ENCODE data around the gene SVBP.

SVBP gene

DNA sequence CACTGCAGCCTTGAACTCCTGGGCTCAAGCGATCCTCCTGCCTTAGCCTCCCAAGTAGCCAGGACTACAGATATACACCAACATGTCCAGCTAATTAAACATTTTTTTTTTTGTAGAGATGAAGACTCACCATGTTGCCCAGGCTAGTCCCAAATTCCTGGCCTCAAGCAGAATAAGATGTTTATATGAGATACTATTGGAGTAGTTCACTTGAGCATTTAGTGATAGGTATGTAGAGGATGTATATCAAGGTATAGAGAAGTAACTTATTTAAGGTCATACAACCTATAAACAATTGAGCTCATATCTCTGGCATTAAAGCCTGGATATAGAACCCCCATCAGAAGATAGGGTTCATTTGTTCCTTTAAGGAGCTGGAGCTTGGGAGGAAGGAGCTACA is 37.0 kb downstream of the SVBP start:
- no peak overlapping the region for H3K27ac ChIP-seq (ENCODE audit: poor library complexity, severe bottlenecking)
- DNase-seq (ENCODE audit: low spot score) (no peak), ATAC-seq (ENCODE audit: low read depth) (no peak)
- no peaks in the 10 kb centered on the region for H3K9me3 ChIP-seq (ENCODE audit: severe bottlenecking)
- TF ChIP-seq CTCF (IDR thresholded peaks at IDR 0.05; ENCODE audit: poor library complexity, severe bottlenecking): no peak
- H3K36me3 ChIP-seq (ENCODE audit: low read depth): peaks cover 17% of the 10 kb centered on the region
- no peaks in the 10 kb centered on the region for H3K4me1 ChIP-seq (ENCODE audit: insufficient read depth, poor library complexity, severe bottlenecking)
- no peak overlapping the region for H3K4me3 ChIP-seq (ENCODE audit: severe bottlenecking)
- no peaks in the 10 kb centered on the region for H3K27me3 ChIP-seq (ENCODE audit: insufficient read depth, poor library complexity, severe bottlenecking)

DNA sequence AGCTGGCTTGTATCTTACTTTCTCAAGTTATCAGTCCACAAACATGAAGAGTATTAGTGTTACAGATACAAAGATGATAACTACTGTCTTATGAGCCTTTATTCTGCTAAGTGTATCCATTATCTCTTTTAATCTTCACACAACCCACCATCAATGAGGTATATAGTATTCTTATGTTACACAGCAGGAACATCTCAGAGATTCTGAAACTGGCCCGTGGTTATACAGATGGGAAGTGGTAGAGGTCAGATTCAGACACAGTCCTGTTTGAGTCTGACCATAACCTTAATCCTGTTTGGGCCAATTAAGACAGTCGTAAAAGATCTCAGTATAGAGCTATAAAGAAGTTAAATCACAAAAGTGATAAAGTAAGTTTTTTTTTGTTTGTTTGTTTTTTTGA is 37.5 kb downstream of the SVBP start:
- H3K27ac ChIP-seq (ENCODE audit: poor library complexity, severe bottlenecking): no peak overlapping the region
- peaks cover 21% of the 10 kb centered on the region for H3K36me3 ChIP-seq (ENCODE audit: low read depth)
- ATAC-seq (ENCODE audit: low read depth) (no peak), DNase-seq (ENCODE audit: low spot score) (no peak)
- no peak for TF ChIP-seq CTCF (IDR thresholded peaks at IDR 0.05; ENCODE audit: poor library complexity, severe bottlenecking)
- H3K4me3 ChIP-seq (ENCODE audit: severe bottlenecking): no peak overlapping the region
- no peaks in the 10 kb centered on the region for H3K4me1 ChIP-seq (ENCODE audit: insufficient read depth, poor library complexity, severe bottlenecking)
- H3K27me3 ChIP-seq (ENCODE audit: insufficient read depth, poor library complexity, severe bottlenecking): no peaks in the 10 kb centered on the region
- H3K9me3 ChIP-seq (ENCODE audit: severe bottlenecking): no peaks in the 10 kb centered on the region

DNA sequence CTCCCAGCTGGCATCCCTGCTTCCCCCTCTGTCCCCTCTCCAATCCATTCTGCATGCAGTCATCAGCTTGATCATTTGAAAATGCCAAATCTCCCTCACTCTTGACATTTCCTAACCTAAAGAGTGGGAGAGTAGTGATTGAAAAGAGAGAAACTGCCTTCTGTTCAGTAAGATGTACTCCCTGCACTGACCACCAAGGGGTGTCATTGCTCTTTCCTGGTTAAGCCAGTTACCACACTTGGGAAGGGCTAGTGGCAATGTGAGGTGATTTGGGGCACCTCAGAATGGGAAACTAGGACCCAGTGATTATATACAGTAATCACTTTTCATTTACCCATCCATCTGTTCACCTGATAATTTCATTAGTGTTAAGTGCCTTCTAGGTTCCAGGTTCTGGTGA is 39.3 kb downstream of the SVBP start:
- peaks cover 31% of the 10 kb centered on the region for H3K36me3 ChIP-seq (ENCODE audit: low read depth)

GRCh38 chr1:42776502-42776901 is 40.7 kb downstream of the SVBP start:
- DNase-seq (ENCODE audit: low spot score): no peak
- ATAC-seq (ENCODE audit: low read depth): no peak
- Histone ChIP-seq H3K36me3 (ENCODE audit: low read depth) (peaks cover 29% of the 10 kb centered on the region), H3K4me3 (ENCODE audit: severe bottlenecking) (no peak overlapping the region), H3K27me3 (ENCODE audit: insufficient read depth, poor library complexity, severe bottlenecking) (no peaks in the 10 kb centered on the region), H3K9me3 (ENCODE audit: severe bottlenecking) (no peaks in the 10 kb centered on the region), H3K27ac (ENCODE audit: poor library complexity, severe bottlenecking) (no peak overlapping the region), H3K4me1 (ENCODE audit: insufficient read depth, poor library complexity, severe bottlenecking) (no peaks in the 10 kb centered on the region)
- TF ChIP-seq CTCF (IDR thresholded peaks at IDR 0.05; ENCODE audit: poor library complexity, severe bottlenecking): no peak

More for the DNA sequence above, 39.3 kb downstream of the SVBP start:
- TF ChIP-seq CTCF (IDR thresholded peaks at IDR 0.05; ENCODE audit: poor library complexity, severe bottlenecking): peak; percentile 56
- Histone ChIP-seq H3K4me1 (ENCODE audit: insufficient read depth, poor library complexity, severe bottlenecking) (no peaks in the 10 kb centered on the region), H3K27me3 (ENCODE audit: insufficient read depth, poor library complexity, severe bottlenecking) (no peaks in the 10 kb centered on the region), H3K4me3 (ENCODE audit: severe bottlenecking) (no peak overlapping the region), H3K9me3 (ENCODE audit: severe bottlenecking) (no peaks in the 10 kb centered on the region), H3K27ac (ENCODE audit: poor library complexity, severe bottlenecking) (no peak overlapping the region)
- ATAC-seq (ENCODE audit: low read depth) (peak; percentile 44; the same call in 1 of the 3 replicates), DNase-seq (ENCODE audit: low spot score) (no peak)

GRCh38 chr1:42774928-42775526 is 42.2 kb downstream of the SVBP start:
- no peak overlapping the region for H3K27ac ChIP-seq (ENCODE audit: poor library complexity, severe bottlenecking)
- DNase-seq (ENCODE audit: low spot score) (no peak), ATAC-seq (ENCODE audit: low read depth) (no peak)
- TF ChIP-seq CTCF (IDR thresholded peaks at IDR 0.05; ENCODE audit: poor library complexity, severe bottlenecking): no peak
- no peak overlapping the region for H3K4me3 ChIP-seq (ENCODE audit: severe bottlenecking)
- no peaks in the 10 kb centered on the region for H3K9me3 ChIP-seq (ENCODE audit: severe bottlenecking)
- H3K4me1 ChIP-seq (ENCODE audit: insufficient read depth, poor library complexity, severe bottlenecking): no peaks in the 10 kb centered on the region
- H3K36me3 ChIP-seq (ENCODE audit: low read depth): peaks cover 36% of the 10 kb centered on the region
- no peaks in the 10 kb centered on the region for H3K27me3 ChIP-seq (ENCODE audit: insufficient read depth, poor library complexity, severe bottlenecking)

Measured in RWPE2 (cell line).